GM06990 (cell line): Measurements from ENCODE around the gene ABHD5.
"Not testable (repeated sequence)": the region's sequence is repeated elsewhere in the genome, so short reads cannot be mapped to it uniquely, and the experiment has no call there.

Experiments
- DNase-seq: peaks from one replicate; pipeline ENCODE4 v3.0.0-alpha.2; 2011; ENCODE audit not compliant: insufficient read length; ENCODE audit errors: extremely low read depth
- H3K27me3 ChIP-seq: replicated peaks from 2 replicates; pipeline ENCODE4 v1.6.0; 2011; ENCODE audit warnings: low read length; ENCODE audit not compliant: control insufficient read depth, insufficient read depth
- H3K36me3 ChIP-seq: 2 replicates; pipeline ENCODE4 v1.5.1; 2011; ENCODE audit warnings: low read length; ENCODE audit not compliant: control insufficient read depth, insufficient read depth
- H3K4me3 ChIP-seq: replicated peaks from 2 replicates; pipeline ENCODE4 v1.5.1; 2011; ENCODE audit warnings: low read depth, mild to moderate bottlenecking, control low read depth, low read length
- CTCF ChIP-seq: IDR thresholded peaks from 2 replicates; pipeline ENCODE4 v1.5.1; 2011; ENCODE audit warnings: low read length, control low read depth, mild to moderate bottlenecking, inconsistent platforms; ENCODE audit not compliant: insufficient read depth, poor library complexity, severe bottlenecking

ABHD5 gene

GRCh38 chr3:43674345-43675085 is 16.2 kb upstream of the ABHD5 start:
- Histone ChIP-seq H3K27me3 (no peaks in the 10 kb centered on the region), H3K36me3 (no peaks in the 10 kb centered on the region), H3K4me3 (no peak overlapping the region)
- no peak for TF ChIP-seq CTCF
- DNase-seq, result no peak

GRCh38 chr3:43675593-43675992 is 15.1 kb upstream of the ABHD5 start:
- no peak for TF ChIP-seq CTCF

GRCh38 chr3:43676441-43676840 is 14.3 kb upstream of the ABHD5 start:
- no peak for DNase-seq
- TF ChIP-seq CTCF, result no peak
- Histone ChIP-seq H3K27me3 (no peaks in the 10 kb centered on the region), H3K4me3 (no peak overlapping the region), H3K36me3 (no peaks in the 10 kb centered on the region)

More at GRCh38 chr3:43675593-43675992, 15.1 kb upstream of the ABHD5 start:
- no peaks in the 10 kb centered on the region for H3K27me3 ChIP-seq
- no peak for DNase-seq
- no peak overlapping the region for H3K4me3 ChIP-seq
- no peaks in the 10 kb centered on the region for H3K36me3 ChIP-seq

GRCh38 chr3:43678375-43678774 is 12.4 kb upstream of the ABHD5 start:
- H3K4me3 ChIP-seq, DNase-seq, H3K27me3 ChIP-seq, H3K36me3 ChIP-seq: not testable (repeated sequence)

GRCh38 chr3:43678887-43679449 is 11.8 kb upstream of the ABHD5 start:
- DNase-seq, H3K27me3 ChIP-seq, H3K36me3 ChIP-seq, H3K4me3 ChIP-seq: not testable (repeated sequence)

GRCh38 chr3:43680857-43681256 is 9.9 kb upstream of the ABHD5 start:
- not testable (repeated sequence) for H3K4me3 ChIP-seq, H3K36me3 ChIP-seq, DNase-seq, H3K27me3 ChIP-seq

GRCh38 chr3:43684944-43685343 is 5.8 kb upstream of the ABHD5 start:
- no peak for TF ChIP-seq CTCF

More at GRCh38 chr3:43684944-43685343, 5.8 kb upstream of the ABHD5 start:
- DNase-seq, result no peak
- no peak overlapping the region for H3K4me3 ChIP-seq
- H3K27me3 ChIP-seq, result no peaks in the 10 kb centered on the region
- no peaks in the 10 kb centered on the region for H3K36me3 ChIP-seq
